Activated CD4-positive, alpha-beta T cell treated with anti-CD3 and anti-CD28 coated beads, Interleukin-2, amount 50 U/mL, for 24 hours (primary cell): ENCODE measurements around the gene WT1.

Experiments used
- DNase-seq, 2 donors: peaks; one replicate each; pipeline ENCODE4 v3.0.0-alpha.2; 2020; ENCODE audit warnings: low read depth in 1 of 2, low spot score in 1 of 2

Gene WT1

GRCh38 chr11:32438866-32439489 is 3.6 kb upstream of the WT1 start:
- no peak for DNase-seq

GRCh38 chr11:32438346-32438865 is 3.1 kb upstream of the WT1 start:
- DNase-seq = no peak

- no peak for DNase-seq
Measured at GRCh38 chr11:32437495-32438345, 2.4 kb upstream of the WT1 start.

GRCh38 chr11:32436751-32437494 is 1.6 kb upstream of the WT1 start:
- no peak for DNase-seq

GRCh38 chr11:32435942-32436750 is 807 bp upstream of the WT1 start:
- no peak for DNase-seq

- no peak for DNase-seq
Measured at GRCh38 chr11:32435152-32435480, 223 bp downstream of the WT1 start.

- DNase-seq = no peak
Measured at GRCh38 chr11:32434356-32435151, 785 bp downstream of the WT1 start.

- no peak for DNase-seq
Measured at GRCh38 chr11:32433914-32434355, 1.4 kb downstream of the WT1 start.

GRCh38 chr11:32433101-32433913 is 2.0 kb downstream of the WT1 start:
- no peak for DNase-seq

GRCh38 chr11:32432565-32432964 is 2.8 kb downstream of the WT1 start:
- no peak for DNase-seq

- DNase-seq = no peak
Measured at GRCh38 chr11:32430568-32431381, 4.6 kb downstream of the WT1 start.

- DNase-seq = no peak
Measured at GRCh38 chr11:32429477-32429876, 5.9 kb downstream of the WT1 start.

- no peak for DNase-seq
Measured at GRCh38 chr11:32428665-32429303, 6.6 kb downstream of the WT1 start.

- no peak for DNase-seq
Measured at GRCh38 chr11:32427935-32428664, 7.2 kb downstream of the WT1 start.

GRCh38 chr11:32427616-32427934 is 7.8 kb downstream of the WT1 start:
- no peak for DNase-seq

GRCh38 chr11:32426819-32427615 is 8.3 kb downstream of the WT1 start:
- DNase-seq = no peak

GRCh38 chr11:32426192-32426591 is 9.1 kb downstream of the WT1 start:
- DNase-seq = no peak
